Epidermal melanocyte (primary cell): Measurements from ENCODE around the gene RNF17.
A peak's percentile ranks its signal among the peaks of the same experiment; 100 is the strongest.

Experiments used
- DNase-seq: peaks from one replicate; pipeline ENCODE4 v3.0.0; 2011; ENCODE audit warnings: low spot score; ENCODE audit not compliant: insufficient read length

RNF17 gene

DNA sequence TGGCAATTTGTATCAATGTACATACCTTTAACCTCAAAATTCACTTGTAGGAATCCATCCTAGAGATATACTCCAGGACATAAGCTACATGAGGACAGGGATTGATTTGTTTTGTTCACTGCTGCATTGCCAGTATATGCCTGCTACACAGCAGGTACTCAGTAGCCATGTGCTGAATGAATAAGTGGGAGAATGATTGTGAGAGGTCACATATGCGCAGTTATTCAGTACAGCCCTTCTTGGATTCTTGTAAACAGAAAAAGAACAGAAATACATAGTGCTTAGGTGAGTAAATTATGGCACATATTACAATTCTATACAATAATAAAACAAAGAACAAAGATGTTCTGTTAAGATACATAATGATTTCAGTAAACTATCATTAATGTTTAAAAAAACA, 133.3 kb downstream of the RNF17 start:
- no peak for DNase-seq

DNA sequence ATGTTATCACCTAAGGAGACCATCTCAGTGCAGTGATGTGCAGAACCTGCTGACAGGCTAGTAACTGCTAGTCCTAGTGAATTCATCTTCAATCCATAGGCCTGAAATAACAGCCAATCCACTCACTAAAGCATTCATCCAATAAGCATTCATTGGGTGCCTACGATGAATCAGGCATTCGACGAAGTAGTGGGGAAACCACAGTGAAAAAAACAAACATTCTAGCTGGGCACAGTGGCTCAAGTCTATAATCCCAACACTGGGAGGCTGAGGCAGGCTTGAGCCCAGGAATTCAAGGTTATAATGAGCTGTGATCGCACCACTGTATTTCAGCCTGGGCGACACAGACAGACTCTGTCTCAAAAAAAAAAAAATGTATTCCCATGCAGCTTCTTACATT, 135.6 kb downstream of the RNF17 start:
- DNase-seq = no peak

DNA sequence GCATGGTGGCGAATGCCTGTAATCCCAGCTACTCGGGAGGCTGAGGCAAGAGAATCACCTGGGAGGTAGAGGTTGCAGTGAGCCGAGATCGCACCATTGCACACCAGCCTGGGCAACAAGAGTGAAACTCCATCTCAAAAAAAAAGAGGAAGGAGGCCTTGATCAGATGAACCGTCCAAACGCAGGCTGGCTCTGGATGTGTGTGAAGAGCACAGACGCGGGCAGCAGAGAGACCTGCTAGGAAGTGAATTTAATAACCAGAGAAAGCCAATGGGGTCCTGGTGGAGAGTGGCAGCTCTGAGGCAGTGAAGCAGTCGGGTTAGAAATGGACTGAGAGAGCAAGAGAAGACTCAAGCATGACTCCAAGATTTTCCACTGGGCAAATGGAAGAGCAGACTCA, 136.5 kb downstream of the RNF17 start:
- DNase-seq = no peak

DNA sequence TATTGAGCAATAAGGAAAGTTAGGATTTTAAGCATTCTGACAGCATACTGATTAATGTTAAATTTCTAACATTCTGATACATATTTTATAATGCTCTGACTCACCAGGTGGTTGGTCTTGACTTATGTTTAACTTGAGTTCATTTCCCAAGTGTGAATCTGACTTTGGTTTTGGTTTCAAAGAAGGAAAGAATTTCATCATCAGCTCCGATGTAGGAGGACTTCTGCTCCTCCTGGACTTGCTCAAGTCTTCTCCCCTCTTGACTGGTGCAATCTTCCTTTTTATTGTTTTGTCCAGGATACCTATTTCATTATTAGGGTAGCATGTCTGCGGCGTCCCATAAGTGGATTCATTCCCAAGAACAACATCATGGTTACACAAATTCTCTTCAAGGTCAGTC, 141.3 kb downstream of the RNF17 start:
- DNase-seq = no peak

DNA sequence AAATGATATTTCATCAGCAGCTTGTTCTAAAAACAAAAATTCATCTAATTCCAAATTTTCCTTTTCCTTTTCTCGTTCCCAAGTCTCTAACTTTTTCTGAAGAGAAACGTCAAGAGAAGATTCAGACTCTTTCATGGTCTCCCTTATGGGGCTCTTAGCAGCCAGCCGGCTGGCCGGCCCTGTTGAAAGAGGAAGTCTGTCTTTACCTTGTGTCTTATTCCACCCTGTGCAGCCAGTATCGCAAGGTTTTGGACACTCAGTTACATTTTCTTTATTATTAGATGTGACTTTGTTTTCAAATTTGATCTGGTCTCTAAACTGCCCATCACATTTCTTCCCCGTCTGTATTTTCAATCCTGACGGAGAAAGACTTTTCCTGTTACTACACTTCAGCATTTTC, 142.3 kb downstream of the RNF17 start:
- DNase-seq = no peak

DNA sequence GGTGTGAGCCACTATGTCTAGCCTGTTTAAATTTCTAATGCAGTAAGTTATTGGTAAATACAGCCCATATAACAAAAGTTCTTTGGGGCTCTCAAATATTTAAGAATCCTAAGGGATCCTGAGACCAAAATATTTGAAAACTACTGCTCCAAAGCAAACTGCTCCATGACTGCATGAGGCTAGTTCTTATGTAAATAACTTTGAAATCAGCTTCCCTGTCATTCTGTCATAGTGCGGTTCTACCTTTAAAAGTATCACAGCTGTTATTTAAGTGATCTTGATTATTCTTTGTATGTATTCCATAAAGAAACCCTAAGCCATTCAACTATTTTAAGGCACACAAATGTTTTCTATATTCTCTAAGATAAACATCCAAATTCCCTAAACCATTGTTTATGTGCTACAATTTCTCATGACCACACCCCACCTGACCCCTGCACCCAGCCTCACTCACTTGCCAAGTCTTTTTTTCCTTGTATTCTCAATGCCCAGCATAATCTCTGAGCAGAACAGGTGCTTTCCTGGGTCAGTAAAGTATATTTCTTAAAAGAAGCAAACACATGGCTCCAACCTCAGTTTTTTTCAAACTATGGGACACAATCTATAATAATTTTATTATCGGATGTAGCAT, 146.6 kb downstream of the RNF17 start:
- DNase-seq = no peak

GRCh38 chr13:24911133-24911908, 147.4 kb downstream of the RNF17 start:
- no peak for DNase-seq

DNA sequence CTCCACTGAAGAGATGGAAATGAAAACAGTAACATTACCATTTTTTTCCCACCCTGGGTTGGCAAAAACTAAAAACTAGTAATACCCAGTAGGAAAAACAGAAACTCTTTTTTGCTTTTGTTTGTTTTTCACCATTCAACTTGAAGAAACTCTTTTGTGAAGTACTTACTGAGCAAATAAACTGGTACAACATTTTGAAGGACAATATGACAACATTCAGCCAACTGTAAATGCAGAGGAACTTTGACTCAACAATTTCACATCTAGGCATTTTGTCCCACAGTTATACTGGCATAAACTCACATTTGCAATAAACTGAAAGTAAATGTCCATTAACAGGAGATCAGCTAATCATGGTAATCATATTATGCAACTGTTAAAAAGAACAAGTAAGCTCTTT, 152.5 kb downstream of the RNF17 start:
- DNase-seq = no peak

- DNase-seq = no peak
These were observed 157.0 kb downstream of the RNF17 start for GRCh38 chr13:24921003-24921402.

GRCh38 chr13:24921881-24922280, 157.9 kb downstream of the RNF17 start:
- DNase-seq = no peak

- no peak for DNase-seq
These were observed 158.4 kb downstream of the RNF17 start for GRCh38 chr13:24922387-24922744.

- DNase-seq = peak; percentile 66
These were observed 159.0 kb downstream of the RNF17 start for GRCh38 chr13:24922745-24923591.

DNA sequence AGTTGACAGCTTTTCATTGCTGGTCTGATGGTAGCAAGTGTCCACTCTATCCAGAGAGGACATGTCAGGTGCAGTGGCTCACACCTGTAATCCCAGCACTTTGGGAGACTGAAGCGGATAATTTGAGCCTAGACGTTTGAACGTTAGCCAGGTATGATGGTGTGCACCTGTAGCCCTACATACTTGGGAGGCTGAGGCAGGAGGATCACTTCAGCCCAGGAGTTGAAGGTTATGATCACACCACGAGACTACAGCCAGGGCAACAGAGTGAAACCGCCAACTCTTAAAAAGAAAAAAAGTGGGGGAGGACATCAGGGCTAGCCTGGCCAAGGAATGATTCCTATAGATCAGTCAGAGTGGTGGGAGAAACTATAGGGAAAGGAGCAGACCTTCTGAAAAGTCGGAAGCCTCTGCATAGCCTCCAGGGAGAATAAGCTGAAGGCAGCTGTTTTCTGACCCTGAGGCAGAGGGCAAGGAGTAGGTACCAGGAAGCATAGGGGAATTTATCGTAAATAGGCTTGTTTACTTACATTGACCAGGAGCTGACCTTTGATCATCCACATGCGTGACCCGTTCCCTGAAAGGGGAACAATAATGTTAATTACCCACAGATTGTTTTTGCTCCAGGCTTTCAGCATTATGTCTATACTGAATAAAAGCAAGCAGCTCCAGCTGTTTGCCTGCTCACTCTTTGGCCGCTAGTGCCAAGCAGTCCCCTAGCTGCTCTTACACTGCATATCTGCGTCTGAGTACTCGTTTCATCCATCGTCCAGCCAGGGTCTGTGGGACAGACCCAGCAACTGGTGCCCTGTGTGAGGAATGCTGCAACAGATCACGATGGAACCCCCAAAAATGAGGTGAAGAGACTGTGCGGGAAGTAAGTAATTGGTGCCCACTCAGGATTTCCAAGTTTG, 161.6 kb downstream of the RNF17 start:
- DNase-seq = no peak

GRCh38 chr13:24927810-24928404, 163.9 kb downstream of the RNF17 start:
- no peak for DNase-seq

- DNase-seq = no peak
These were observed 165.2 kb downstream of the RNF17 start for GRCh38 chr13:24929196-24929595.
